Activated T-helper 1 cell treated with Interleukin-2 at 50 U/mL for 16 hours (primary cell): Measurements from ENCODE around the gene WDR64.
"Not testable (repeated sequence)": the region's sequence is repeated elsewhere in the genome, so short reads cannot be mapped to it uniquely, and the experiment has no call there.

Experiments
- DNase-seq: peaks from one replicate; pipeline ENCODE4 v3.0.0-alpha.2; 2020; ENCODE audit warnings: low read depth

WDR64 gene

DNA sequence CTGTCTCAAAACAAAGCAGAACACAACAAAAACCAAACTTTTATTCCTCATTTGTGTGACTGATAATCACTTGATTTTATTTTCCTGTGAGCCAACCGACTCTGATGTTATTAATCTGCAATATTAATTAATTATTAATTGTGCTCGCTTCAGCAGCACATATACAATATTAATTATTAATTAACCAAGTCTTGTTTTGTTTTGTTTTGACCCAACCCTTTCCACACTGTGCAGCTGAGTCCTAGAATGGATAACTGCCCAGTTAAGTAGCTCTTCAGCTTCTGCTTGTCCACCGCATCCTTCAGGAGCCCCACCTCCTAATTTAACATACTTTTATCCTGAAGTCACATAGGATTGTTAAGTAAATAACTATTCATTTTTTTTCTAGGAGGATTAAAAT lies 148.6 kb downstream of the WDR64 start:
- DNase-seq, result no peak

DNA sequence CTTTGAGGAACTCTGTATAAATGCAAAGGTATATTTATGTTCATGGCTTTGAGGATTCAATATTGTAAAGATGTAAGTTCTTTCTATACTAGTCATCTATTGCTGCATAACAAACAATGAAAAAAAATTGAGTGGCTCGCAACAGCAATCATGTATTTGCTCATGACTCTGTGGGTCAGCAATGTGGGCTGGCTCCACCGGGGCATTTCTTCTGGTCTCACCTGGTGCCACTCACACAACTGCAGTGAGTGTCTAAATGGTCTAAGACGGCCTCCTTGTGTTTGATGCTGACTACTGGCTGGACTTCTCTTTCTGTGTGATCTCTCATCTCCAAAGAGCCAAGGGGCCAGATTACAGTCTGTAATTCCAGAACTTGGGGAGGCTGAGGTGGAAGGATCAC lies 150.8 kb downstream of the WDR64 start:
- no peak for DNase-seq

DNA sequence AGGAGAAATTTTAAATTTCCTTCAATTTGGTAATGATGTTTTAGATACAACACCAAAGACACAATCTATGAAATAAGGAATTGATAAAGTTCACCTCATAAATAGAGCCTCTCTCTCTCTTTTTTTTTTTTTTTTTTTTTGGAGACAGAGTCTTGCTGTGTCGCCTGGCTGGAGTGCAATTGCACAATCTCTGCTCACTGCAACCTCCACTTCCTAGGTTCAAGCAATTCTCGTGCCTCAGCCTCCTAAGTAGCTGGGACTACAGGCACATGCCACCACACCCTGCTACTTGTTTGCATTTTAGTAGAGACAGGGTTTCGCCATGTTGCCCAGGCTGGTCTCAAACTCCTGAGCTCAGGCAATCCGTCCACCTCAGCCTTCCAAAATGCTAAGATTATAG lies 152.6 kb downstream of the WDR64 start:
- not testable (repeated sequence) for DNase-seq

DNA sequence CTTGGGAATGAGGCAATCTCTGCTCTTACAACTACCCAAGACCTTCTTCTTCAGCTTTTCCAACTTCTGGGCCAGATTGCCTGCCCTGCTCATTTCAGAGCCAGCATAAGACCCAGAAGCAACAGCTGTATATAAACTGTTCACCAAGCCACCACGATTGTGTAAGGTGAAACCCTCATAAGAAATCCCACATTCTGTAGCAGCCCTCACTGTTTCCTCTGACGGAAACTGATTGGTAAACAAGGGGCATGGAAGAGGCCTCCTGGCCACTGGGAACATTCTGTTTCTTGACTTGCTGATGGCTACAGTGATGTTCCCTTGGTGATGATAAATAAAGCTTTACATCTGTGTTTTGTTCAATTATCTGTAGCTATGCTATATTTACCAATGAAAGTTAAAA lies 156.2 kb downstream of the WDR64 start:
- DNase-seq, result no peak

DNA sequence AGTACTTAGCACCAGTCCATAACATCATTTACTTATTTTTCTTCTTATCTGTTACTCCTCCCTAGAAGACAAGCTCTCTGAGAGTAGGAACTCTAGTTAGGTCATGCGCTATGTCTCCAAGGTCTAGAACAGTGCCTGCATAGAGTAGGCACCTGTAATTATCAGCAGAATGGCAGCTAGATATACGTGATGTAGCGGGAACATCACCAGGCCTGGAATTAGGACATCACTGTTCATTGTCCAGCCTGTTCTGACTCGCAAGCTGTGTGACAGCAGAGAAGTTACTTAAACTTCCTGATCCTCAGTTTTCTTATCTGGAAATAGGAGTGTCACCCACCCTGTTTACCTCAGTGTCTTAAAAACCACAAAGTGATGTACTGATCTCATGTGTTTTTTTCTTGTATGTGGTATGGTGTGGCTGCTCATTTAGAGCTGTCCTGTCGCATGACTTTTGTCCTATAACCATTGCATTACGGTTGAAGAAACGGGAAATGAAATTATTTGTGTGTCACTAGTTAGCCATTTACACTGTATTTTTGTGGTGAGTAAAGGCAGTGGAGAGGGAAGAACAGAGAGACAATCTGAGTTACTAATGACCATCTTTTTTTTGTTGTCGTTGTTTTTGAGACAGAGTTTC lies 158.8 kb downstream of the WDR64 start:
- DNase-seq, result no peak

DNA sequence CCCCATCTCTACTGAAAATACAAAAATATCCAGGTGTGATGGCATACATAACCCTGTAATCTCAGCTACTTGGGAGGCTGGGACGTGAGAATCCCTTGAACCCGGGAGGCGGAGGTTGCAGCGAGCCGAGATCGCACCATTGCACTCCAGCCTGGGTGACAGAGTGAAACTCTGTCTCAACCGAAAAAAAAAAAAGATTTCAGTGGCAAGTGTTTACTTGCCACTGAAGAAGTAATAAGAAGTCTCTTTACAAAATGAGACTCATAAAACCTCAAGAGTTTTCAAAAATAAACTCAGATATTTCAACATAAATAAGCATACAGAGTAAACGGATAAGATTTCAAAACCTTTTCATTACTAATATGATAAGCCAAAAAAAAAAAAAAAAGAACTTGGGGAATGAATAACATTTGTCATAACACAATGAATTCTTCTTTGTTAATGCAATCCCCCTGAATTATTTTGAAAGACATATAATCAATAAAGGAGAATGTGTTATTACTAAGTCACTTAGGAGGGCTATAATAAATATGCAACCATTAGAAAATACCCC lies 161.8 kb downstream of the WDR64 start:
- DNase-seq, result no peak

DNA sequence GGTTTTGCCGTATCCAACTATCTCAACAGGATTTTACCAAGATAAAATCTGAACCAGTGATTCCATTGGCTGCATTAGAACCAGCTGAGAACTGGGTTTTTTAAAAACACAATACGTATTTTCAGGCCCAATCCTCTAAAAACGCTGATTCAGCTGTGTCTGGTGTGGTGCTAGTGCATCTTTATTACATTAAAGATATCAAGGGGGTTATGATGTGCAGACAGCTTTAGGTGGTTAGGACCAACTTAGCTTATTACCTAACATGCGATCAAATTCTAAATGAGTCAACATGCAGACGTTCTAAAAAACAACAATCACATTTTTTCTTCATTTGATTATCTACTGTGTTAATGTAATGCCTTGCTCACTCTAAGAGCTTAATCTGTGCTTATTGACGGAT lies 163.9 kb downstream of the WDR64 start:
- no peak for DNase-seq

DNA sequence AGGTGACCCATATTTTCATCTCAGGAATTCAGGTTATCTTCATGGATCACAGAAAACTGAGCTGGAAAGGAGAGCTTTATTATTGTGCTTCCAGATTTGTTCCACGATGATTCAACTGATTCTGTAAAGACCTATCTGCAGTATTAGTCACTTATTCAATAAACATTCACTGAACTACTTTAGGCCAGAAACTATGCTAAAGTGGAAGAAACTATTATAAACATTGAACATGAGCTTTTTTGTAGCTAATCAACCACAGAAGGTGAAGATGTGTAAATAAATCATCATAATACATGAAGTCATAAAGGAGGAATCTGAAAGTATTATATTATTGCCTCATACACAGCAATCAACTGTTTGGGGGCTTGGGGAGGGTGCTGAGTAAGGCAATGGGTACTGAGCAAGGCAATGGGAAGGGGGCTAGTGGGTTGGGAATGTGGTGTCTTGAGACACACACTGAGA lies 165.3 kb downstream of the WDR64 start:
- DNase-seq, result no peak

DNA sequence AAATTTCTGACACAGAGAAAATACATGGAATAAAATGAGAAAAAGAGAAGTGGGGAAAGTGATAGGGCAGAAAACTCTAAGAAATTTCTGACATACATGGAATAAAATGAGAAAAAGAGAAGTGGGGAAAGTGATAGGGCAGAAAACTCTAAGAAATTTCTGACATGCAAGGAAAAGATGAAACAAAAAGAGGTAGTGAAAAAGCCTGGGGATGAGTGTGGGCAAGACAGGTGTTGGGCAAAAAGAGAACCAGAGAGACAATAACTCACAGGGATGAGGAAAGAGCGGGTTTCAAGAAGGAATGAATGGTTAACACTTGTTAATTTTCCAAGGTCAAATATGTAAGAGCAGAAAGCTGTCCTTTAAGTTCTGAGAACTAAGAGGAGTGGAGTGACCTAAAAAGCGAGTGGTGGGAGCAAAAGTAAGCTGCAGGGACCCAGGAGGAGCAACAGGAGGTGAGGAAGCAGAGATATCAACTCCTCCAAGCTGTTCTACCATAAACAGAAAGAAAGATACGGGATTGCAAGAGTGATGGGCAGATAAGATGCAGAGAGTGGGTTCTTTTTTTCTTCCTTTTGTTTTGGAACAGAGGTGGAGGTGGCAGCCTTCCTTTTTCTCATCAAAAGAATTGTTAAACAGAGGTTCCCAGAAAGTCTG lies 166.0 kb downstream of the WDR64 start:
- DNase-seq, result no peak

DNA sequence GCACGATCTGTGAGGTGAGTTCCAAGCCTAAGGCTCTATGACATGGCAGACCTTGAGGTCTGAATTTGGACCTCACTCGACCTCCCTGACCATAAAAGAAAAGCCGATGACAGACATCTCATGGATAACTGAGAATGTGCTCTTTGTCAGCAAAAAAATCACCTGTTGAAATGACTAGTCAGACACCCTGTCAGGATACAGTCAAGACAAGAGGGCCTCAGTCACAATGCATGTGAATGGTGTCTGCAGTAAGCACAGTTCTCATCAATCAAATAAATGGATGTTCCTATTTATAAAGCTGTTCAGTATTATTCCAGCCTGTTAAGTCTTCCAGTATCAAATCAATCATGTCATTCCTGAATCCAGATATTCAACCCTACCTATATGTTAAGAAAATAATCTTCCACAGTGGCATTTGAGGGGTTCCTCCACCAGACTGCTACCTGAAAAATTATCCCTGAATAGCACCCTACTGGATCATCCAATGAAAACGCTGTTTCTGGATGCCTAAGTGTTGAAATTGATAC lies 167.3 kb downstream of the WDR64 start:
- DNase-seq, result no peak

DNA sequence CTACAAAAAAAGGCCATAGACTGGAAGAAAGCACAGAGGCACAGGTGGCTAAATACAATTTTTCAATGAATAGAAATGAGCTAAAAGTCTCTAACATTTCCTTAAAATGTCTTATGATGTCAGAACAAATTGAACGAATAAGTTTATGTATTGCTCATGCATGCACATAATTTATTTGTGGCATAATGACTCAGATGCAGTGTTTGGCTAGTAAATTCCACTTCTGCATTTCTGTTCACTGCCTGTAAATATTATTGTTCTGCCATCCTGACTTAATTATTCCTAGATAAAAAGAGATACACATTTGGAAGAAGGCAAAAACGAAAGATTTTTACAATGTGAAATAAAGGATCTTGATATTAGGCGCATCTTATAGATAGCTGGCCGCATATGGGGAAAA lies 169.3 kb downstream of the WDR64 start:
- DNase-seq, result no peak

DNA sequence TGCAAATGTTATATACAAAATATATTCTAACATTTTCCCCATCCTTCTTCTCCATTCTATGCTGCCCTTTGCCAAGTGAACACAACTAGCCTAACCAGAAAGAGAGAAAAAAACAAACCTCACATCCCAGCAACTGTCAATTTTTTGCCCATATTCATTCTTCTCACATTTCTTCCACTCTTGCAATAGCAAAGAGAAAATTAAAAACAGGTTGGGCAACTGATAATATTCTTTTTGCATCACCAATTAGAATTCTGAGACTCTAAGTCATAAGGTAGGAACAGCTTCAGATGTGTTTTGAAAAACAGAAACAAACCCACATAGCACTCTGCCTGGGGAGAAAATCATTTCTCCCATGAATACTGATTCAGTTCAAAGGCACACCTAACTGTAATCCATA lies 170.8 kb downstream of the WDR64 start:
- no peak for DNase-seq

DNA sequence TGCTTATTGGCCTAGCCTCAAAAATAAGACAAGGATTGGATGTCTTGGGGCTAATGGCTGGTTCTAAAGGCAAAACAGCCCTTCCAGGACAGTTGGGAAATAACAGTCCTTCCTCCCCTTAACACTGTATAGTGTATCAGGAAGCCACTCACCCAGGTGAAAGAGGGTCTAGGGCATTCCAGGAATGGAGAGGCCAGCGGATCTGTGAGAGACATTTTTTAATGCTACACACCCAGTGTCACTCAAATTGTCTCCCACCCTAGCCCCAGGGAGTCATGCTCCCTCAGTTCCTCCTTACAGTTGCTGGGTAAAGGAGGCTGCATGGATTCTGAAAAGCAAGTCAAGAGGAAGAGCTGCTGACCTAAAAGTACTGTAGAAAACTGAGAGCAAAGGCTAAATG lies 171.8 kb downstream of the WDR64 start:
- no peak for DNase-seq

DNA sequence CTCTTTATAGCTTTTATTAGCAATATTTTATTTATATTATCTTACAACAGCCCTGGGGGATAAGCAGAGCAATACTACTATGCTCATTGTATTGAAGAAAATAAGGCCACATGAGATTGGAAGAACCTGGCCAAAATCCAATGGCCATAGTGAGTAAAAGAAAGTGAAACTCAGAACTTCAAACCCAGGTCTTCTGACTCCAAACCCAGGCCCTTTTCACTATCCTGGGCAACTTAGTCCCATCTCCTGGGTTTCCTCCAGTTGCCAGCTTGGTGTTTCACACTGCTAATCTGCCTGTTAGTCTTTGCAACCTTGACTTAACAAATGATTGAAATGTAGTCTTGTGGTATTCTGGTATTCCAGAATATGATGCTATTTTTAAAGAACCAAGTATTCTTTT lies 173.5 kb downstream of the WDR64 start:
- DNase-seq, result no peak

DNA sequence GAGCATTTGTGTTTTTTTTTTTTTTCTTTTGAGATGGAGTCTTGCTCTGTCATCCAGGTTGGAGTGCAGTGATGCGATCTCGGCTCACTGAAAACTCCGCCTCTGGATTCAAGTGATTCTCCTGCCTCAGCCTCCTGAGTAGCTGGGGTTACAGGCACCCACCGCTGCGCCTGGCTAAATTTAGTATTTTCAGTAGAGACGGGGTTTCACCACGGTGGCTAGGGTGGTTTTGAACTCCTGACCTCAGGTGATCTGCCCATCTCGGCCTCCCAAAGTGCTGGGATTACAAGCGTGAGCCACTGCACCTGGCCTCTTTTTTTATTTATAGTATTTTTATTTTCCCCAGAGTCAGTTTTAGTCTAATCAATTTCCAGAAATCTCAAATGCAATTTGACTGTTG lies 174.5 kb downstream of the WDR64 start:
- DNase-seq, result not testable (repeated sequence)

DNA sequence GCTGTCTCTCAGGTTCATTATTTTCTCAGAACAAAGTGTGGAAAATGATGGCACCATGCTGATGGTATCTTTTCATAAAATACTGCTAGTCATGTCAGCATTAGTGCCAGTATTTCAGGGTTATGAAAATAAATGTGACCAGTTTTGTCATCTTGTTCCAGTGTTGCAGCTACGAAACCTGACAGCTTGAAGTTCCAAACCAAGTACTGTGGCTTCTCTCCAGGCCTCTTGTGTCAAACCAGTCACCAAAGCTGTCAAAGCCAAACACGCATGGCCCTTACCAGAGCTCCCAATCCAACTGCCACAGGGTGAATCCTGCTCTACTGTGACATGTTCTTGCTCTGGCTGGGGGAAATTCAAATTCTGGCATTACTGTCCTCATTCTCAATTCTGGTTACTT lies 175.2 kb downstream of the WDR64 start:
- no peak for DNase-seq

DNA sequence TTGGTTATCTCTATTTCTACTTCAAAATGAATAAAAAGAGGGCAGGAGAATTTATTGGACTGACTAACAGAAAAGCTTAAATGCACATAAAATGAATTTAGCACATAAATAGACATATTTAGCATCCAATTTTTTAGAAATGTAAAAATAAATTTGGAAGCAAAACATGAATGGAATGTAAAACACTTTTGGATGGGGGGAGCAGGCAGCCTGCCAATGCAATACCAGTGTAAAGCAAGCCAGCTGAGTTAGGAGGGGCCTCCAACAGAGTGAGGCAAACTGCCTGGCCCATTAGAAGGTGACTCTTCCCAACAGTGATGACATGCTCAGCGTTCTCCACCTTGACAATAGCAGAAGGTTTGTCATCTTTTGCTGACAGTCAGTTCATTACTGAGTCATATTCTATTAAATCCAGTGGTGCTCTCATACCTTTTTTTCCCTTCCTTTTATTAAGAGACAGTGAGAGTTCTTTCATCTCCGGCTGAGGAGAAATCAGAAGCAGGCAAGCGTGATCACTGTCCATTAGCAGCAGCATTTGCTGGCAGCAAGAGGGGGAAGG lies 176.5 kb downstream of the WDR64 start:
- no peak for DNase-seq

DNA sequence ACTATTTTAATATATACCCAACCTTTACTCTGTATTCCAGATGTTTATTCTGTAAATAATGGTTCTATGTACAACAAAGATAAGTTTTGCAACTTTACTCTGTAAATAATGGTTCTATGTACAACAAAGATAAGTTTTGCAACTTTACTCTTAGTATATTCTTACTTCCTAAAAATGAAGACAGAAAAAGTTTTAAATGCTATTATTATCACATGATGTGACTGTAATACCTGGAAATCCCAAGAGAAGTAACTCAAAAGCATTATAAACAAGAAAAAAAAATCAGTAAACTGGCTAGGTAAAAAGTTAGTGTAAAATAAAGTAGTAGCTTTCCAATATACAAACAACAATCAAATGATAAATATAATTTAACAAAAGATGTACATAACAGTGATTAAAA lies 177.4 kb downstream of the WDR64 start:
- DNase-seq, result no peak

DNA sequence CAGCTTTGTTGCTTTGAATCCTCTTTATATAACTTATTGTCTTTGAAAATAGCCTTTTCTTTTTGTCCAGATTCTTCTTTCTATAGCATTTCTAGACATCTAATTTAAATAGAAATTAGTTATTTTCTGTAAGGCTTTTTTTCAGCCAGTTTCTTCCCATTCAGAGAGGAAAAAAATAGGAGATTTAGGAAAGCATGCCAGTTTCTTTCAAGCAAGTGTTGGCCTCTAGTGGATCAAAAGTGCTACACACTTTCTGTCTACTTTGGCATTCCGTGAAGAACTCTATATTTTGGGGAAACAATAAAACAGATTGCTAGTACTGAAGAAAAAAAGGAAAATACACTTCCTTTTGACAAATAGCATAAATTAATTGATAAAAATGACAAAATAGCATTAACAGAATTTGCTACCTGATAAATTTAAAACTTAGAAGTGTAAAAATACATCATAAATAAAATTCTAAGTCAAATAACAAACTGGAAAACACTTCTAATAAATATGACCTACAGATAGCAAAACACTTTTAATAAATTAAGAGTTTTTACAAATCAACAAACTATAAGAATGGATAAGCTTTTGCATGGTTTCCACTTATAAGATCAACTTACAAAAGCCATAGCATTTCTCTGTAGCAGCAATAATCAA lies 182.8 kb downstream of the WDR64 start:
- DNase-seq, result no peak

DNA sequence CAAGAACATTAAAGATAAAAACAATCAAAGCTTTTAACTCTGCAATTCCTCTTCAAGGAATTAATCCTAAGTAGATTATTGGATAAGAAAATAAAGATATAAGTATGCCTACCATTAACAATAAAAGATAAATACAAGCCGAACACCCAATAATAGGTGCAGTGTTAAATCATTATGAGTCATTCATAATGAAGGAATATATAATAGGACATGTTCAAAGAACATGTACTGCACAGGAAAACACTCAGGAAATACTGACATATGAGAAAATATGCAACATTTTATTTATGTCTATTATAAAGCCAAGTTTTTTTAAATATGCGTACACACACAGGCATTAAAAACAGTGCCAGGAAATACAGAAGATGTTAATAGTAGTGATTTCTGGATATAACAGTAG lies 184.9 kb downstream of the WDR64 start:
- no peak for DNase-seq

DNA sequence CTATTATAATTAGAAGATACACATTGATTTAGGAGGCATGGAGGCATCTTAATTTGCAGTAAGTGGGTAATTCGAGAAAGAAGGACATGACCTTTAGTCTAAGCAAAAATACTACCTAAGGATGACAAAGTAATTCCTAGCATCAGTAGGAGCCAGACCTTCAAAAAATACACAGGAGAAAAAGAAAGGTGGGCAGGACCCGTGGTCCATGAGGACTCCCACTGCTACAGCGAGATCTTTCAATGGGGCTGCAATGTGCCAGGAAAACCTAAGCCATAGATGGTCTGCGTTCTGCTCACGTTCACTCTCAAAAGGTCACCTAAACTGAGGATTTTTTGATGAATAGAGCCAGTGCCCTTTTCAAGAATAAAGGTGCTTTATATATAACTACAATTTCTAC lies 185.3 kb downstream of the WDR64 start:
- DNase-seq, result no peak

DNA sequence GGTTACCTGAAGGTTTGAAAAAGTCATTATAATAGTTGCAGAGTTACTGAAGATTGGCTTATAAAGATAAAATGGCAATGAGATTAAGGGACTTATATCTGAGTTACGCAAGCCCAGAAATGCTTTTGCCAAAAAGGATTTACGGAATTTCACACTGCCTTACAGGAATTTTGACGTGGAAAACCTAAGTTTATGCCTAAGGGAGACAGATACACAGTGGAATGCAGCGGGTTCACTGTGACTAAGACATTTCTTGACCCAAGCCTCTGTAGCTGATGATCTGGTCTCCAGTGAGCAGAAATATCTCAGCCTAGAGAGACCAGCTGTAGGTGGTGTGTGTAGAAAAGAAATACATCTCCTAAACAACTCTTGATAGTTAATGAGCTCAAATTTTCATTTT lies 185.8 kb downstream of the WDR64 start:
- DNase-seq, result no peak

DNA sequence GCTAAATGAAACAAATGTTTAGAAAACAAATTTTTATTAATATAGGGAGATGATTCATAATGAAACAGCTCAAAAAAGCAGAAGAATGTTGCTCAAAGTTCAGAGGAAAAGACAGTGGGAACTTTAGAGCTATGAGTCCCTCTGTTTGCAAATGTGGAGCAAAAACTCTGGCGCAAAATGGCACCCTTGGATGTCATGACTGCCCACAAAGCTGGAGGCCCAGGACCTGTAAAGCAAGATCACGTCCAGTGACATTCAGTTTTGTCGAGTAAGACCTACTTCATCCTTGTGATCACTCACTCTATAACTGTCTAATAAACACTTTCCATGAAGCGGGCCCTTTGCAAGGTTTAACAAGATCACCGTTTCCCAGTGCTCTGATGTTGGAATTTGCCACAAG lies 186.8 kb downstream of the WDR64 start:
- DNase-seq, result no peak
